Activated CD4-positive, alpha-beta T cell treated with anti-CD3 and anti-CD28 coated beads, Interleukin-2, amount 50 U/mL, for 1 hour (primary cell): ENCODE results near the gene TIMP2.
"Not testable (repeated sequence)": the region's sequence is repeated elsewhere in the genome, so short reads cannot be mapped to it uniquely, and the experiment has no call there.

ENCODE experiments used
- DNase-seq: peaks from one replicate; pipeline ENCODE4 v3.0.0-alpha.2; 2020

The TIMP2 gene

DNA sequence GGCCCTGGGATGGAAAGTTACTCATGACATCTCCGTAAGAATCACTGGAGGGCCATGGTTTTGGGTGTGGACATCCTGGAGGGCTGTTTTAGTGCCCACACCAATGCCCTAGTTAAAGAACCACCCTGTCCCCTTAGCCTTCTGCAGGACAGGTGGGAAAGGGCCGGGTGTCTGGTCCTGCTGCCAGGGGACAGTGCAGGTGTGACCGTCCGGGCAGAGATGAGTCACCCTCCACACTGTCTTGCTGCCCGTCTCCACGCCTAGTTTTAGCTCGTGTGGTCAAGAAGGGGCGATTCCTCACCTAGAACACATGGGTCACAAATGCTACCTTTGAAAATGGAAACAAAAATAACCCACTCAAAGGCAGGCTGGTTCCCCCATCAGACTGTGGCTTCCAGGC, 39.2 kb downstream of the TIMP2 start:
- no peak for DNase-seq

DNA sequence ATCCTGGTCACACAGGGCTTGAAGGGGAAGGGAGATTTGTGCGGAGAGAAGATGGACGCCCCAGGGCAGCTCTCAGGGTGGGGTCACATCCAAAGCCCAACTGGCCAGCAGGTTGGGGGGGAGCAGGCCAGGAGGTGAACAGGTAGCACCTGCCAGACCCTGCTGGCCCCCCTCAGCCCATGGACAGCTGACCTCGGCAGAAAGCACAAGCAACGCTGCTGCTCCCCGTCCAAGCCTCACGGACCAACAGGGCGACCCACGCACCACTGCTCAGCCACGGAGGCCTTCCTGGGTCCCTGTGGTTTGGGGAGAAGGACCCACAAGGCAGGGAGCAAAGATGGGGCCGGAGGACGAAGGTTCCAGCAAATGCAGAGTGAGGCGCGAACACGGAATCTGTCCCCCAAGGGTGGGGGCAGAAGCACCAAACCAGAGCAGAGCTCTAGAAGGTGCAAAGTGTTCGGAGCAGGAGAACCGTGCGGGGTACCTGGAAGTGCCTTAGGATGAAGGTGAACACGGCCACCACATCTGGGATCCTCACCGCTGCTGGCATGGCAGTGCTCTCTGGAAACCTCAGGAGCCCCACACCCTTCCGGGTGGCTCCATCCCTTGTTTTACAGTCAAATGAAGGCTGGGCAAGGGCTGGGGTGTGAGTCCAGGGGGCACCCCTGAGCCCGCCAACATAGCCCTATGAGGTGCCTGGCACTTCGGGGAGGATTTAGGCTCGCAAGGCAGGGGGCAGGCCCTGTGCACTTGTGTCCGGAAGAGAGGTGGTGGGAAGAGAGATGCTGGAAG, 40.1 kb downstream of the TIMP2 start:
- no peak for DNase-seq

DNA sequence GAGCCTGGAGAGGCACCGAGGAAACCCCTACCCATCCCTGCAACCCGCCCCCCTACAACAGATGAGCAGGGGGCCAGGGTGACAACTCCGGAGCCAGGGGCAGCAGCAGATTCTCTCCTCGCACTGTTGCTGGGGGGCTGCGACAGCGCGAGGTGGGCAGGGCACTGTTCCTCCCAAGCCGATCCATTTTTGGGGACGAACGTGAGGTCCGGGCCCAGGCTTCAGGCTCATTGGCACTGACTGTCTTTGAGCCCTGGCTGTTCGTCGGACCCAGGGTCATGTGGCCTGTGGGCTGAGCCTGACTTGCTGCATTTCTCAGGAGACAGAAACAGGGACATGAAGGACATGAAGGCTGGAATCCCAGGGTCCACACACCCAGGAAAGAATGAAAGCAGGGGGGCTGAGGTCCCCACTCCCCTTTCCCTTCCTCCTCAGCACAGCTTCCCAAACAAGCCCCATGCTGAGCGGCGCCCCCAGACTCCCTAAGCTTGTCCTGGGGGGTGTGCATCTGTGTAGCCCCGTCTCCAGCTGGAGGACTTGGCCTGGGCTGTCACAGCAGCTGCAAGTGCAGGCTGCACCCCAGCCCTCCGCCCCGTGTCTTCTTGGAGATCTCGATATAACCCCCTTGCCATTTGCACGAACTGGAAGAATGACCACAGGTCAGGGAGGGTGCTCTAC, 40.9 kb downstream of the TIMP2 start:
- no peak for DNase-seq

DNA sequence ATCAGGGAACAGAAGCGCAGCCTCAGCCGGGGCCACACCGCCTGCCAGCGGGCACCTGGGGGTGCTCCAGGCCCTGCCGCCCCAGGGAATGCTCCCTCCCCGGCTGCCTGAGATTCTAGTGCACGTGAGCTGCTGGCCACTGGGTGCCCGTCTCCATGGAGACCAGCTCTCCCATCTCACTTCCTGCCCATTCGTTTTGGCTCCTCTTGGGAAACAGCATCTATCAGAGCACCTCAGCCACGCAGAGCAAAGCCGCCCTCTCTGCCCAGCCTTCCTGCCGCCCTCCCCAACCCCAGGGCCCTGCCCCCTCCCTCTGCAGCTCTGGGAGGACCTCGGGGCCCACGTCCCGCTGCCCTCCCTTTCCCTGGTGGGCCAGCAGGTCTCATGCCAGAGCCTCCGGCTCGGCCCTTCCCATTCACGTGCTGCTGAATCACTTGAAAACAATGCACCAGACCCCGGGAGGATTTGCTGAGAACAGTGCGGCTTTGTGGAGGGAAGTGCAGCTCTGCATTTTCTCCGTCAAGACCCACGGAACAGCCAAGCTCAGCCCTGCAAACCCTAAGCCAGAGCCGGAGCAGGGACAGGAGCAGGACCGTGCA, 41.6 kb downstream of the TIMP2 start:
- DNase-seq: no peak

DNA sequence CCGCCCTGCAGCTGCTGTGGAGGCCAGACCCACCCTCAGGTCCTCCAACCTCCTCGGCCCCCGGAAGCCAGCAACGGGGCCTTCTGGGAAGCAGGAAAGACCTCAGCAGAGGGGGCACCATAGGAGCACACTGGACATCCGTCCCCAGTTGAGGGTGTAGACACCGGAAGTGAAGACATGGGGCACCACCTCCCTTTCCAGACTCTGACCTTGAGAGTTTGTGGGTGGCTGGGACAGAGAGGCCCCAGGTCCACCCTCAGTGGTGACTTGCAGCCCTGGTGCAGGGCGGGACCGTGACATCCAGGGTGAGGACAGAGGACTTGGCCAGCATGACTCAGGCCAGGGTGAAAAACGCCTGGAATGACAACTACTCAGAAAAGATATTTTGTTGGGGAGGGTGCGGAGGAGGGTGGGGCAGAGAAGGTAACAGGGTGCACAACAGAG, 42.1 kb downstream of the TIMP2 start:
- no peak for DNase-seq

DNA sequence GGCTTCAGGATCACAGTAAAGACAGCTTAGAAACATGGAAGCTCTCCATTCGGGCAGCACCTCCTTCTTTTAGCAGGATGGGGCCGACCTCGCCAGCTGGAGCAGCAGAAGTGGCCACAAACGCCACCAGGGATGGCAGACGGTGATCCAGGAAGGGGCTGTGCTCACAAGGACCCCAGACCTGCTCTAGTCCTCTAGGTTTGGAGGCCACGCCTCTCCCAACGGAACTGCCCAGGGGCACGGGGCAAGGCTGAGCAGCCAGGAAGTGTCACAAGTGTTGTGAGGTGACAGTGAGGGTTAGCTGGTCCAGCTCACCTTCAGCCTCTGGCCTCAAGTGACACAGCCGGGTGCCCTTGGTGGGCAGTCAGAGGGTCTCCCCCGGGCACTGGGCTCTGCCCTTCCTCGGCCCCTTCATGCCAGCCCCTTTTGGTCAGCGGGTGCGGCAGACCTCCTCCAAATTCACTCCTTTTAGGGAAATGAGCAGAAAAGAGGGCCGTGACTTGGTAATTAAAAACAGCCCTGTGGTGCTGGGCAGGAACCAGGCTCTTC, 42.6 kb downstream of the TIMP2 start:
- DNase-seq: no peak

DNA sequence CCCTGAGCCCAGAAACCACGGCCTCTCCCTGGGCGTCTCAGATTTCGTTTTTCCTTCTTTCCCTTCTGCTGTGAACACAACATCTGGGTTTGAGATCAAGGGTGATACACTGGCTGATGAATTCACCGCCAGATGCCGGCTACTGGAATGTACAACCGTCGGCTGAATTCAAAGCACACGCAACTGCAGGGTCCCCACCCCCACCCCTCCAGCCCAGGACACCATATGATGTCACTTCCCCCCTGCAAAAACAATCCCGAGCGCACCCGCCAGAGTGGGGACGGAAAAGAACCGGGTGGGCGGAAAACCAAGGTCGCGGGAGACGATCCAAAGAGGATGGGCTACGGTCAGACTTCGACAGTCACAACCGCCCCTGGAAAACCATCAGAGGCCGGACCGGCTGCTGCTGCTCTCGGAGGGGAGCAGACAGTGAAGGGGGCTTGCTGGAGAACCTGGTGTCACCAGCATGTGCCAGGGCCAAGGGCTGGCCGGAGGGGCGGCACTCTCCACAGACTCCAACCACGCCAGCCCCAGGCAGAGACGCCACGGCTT, 45.5 kb downstream of the TIMP2 start:
- peak; percentile 22 for DNase-seq

DNA sequence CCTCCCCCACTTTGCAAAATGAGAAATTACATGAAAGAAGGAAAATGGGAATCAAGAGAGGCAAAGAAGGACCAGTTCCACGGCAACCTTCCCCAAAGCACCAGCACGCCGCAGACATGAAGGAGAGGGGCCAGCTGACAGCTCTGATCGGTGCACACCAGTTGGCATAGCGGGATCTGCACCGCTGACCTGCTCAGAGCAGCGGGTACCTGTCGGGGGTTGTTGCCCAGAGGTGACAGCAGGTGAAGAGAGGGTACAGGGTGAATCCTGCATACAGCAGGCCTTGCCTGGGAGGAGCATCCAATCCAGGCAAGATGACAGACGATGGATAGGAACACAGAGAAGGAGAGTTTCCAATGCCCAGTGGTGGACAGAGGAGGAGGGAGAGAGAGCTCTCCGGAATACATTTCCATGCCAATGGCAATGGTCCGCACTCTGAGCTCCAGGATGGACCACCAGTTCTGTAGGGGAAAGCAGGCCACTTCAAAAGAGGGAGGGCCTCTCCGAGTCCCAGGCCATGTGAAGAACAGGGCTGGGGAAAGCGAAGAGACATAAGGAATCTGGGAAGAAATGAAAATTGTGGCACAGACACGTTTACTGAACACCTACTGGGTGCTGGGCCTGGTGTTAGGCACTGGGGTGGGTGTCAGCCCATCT, 46.2 kb downstream of the TIMP2 start:
- no peak for DNase-seq

DNA sequence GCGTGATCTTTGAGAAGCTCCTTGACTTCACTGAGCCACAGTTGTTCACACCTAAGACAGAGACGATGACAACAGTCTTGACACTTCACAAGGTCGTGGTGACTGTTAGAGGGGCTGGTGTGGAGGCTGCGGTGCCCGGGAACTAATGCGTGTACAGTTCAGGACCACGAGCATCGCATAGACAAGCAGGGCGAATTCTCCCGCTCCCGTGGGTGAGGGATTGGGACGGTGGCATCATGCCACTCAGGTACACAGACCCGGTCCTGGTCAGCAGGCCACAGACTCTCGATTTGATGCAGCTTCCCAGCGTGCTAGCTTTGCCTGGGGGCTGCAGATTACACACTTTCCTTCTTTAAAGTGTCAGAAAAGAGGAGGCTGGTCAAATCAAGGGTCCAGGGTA, 46.9 kb downstream of the TIMP2 start:
- no peak for DNase-seq

DNA sequence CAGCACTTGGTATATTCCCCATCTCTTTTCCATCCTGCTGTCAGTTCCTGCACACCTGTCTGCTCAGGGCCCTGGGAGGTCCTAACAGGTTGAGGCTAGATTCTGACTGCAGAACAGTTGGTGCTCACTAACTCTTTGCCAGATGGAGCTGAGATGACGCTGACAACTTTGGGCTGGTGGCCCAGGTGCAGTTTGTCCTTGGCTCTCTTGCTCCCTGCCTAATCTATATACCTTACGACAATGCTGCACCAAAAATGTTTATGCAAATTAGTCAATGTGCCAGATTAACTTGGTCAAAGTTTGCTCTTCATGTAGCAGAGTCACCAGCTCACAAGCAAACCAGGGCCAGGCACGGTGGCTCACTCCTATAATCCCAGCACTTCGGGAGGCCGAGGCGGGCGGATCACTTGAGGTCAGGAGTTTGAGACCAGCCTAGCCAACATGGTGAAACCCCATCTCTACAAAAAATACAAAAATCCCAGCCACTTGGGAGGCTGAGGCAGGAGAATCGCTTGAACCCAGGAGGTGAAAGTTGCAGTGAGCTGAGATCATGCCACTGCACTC, 48.2 kb downstream of the TIMP2 start:
- not testable (repeated sequence) for DNase-seq

DNA sequence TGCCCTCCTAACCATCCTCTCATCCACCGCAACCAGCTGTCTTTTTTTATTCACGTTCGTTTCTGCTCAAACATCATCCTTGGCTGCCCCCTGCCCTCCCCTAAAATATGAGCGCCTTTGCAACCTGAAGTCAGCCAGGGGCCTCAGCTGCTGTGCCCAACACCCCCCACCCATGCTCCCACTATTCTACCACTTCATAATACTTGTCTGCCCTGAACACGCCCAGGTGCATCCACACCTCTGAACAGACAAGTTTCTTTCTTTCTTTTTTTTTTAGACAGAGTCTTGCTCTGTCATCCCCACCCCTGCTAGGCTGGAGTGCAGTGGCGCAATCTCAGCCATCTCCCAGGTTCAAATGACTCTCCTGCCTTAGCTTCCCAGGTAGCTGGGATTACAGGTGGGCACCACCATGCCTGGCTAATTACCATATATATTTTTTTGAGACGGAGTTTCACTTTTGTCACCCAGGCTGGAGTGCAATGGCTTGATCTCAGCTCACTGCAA, 49.0 kb downstream of the TIMP2 start:
- no peak for DNase-seq

DNA sequence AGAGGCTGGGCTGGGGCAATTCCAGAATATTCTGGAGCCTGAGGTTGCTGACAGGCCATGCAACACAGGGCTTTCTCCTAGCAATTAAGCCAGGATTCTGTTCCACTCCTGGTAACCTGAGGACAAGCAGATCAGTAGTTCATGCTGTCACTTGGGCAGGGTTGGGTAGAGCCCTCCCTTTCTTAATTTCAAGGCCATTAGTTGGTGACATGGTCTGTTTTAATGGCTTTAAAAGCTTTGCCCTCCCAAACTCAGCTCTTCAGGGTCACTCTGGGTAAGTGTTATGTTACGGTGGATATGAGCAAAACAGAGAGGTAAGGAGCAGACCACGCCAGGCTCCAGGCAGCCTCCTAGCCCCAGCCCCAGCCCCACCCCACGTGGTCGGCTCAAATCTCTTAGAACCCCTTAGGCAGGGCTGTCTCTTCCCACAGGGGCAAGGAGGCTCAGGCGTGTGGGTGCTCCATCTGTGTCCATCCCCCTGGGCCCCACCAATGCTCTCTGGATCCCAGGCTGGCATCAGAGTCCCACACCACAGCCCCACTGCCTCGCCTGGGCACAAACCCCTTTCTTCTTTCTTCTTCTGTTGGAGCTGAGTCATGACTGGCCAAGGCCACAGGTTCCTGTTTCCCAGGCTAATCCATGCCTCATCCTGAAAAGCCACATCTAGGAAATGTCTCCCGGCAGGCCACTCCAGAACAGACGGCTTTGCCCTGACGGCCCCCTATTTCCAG, 49.7 kb downstream of the TIMP2 start:
- no peak for DNase-seq

DNA sequence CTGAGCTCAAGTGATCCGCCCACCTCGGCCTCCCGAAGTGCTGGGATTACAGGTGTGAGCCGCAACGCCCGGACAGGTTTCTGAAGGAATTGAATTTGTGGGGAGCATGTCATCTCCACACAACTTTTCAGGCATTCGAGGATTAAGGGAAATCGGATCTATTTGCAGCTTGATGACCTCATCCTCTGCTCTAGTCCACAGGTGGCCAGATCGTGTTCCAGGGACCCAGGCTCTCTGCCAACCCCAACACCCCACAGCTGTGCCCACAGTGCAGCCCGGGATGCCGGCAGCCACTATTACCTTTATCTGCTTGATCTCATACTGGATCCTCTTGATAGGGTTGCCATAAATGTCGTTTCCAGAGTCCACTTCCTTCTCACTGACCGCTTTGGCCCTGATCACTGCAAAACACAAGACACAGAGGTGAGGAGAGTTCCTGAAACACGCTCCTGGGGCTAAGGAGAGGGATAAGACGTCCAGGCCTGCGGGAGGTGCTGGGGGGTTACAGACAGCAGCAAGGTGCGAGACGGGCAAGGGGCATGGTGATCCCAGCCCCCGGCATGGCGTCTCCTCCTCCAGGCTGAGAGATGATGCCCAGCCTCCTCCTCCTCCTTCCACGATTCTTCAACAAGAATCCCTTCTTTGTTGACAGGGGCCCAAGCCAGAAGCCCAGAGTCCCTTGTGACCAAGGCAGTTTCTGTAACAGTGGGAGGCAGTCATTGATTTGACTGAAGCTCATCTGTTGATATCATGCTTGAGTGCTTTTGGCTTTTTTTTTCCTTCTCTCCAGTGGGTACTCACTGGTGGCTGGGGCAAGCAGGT, 51.5 kb downstream of the TIMP2 start:
- no peak for DNase-seq

DNA sequence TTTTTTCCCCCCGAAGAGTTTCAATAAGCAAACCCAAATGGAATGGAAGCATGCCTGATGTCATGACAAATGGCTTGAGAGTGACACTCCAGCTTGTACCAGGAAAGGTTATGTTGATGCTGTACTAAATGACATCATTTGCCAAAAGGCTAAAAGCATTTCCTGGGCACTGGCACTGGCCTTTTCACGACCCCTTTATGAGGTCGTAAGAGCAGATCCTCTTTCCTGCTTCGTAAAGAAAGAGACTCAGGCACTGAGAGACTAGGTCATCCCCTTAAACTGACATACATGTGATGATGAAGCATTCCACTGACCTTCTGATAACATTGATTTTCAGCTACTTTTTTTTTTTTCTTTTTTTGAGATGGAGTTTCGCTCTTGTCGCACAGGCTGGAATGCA, 52.7 kb downstream of the TIMP2 start:
- no peak for DNase-seq

DNA sequence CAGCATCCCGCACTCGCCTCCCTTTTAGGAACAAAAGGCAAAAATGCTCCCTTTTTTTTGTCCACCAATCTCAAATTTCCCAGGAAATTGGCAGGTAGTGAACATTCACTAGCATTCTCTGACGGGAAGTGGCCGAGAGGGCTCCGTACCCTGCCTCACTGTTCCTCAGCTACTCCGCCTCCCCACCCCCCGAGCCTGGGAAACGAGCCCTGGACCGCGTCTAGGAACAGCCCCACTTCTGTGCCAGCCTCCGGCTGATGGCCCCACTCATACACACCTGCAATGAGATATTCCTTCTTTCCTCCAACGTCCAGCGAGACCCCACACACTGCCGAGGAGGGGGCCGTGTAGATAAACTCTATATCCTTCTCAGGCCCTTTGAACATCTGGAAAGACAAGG, 54.6 kb downstream of the TIMP2 start:
- DNase-seq: no peak

DNA sequence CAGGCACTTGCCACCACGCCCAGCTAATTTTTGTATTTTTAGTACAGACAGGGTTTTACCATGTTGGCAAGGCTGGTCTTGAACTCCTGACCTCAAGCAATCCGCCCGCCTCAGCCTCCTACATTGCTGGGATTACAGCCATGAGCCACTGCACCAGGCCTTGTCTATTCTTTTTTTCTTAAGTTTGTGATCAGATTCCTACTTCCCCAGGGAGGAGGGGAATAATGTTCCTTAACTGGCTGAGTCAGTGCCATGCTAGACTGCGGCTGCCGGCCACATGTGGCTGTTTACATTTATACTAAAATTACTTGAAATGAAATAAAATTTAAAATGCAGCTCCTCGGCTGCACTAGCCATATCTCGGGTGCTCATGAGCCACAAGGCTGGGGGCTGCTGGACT, 56.8 kb downstream of the TIMP2 start:
- DNase-seq: no peak

DNA sequence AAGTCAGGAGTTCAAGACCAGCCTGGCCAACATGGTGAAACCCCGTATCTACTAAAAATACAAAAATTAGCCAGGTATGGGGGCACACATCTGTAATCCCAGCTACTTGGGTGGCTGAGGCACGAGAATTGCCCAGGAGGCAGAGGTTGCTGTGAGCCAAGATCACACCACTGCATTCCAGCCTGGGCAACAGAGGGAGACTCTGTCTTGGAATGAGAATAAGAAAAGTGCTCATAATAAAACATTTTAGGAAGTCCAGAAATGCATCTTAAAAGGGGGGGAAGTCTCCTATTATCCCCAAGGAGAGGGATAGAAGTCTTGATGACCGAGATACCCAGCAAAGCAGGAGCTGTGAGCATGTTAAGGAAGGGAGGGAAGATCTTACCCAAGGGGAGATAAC, 58.1 kb downstream of the TIMP2 start:
- not testable (repeated sequence) for DNase-seq

DNA sequence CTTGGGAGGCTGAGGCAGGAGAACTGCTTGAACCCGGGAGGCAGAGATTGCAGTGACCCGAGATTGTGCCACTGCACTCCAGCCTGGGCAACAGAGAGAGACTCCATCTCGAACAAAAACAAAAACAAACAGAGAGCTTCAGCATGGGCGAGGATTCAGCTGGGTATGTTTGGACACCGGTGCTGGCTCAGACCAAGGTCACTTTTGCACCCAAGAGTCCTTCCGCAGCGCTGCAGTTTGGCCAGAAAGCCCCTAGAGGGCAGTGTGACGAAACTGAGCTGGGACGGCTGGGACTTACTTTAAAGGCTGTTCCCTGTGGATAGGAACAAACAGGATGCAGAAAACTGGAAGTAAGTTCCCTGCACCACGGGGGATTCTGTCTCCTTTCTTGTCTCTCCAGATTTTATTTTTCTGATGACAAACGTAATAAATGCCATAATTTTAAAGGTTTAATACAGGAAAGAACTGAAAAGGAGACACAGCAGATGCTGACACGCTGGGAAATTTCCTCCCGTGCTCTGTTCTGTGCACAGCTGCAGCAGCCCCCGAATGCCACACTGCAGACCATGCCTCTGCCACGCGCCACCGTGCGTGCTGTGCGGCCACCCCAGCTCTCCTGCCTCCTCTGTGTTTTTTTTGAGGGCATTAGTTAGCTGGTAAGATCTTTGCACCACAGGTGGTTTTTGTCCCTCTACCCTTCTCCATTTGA, 59.4 kb downstream of the TIMP2 start:
- DNase-seq: peak; percentile 55

DNA sequence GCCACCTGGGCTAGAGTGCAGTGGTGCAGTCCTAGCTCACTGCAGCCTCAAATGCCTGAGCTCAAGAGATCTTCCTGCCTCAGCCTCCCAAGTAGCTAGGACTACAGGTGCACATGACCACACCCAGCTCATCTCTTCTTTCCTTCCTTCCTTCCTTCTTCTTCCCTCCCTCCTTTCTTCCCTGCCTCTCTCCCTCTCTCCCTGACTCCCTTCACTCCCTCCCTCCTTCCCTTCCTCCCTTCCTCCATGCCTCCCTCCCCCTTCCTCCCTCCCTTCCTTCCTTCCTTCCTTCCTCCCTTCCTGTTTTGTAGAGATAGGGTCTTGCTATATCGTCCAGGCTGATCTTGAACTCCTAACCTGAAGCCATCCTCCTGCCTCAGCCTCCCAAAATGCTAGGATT, 61.1 kb downstream of the TIMP2 start:
- no peak for DNase-seq
